ENCODE data around the gene NCAM2. TPM values are rescaled to one million over a fixed set of nuclear protein-coding genes. Genes with fewer than 3 reads are reported as not detected.

NCAM2 gene
- total RNA-seq, 1 experiment from 2014 or later, result not detected

GRCh38 chr21:21199342-21200102, 201.3 kb downstream of the NCAM2 start:
- Histone ChIP-seq H3K27me3 (ENCODE audit: insufficient read depth, low read length) (no peaks in the 10 kb centered on the region), H3K9me2 (ENCODE audit: insufficient read depth) (no peaks in the 10 kb centered on the region), H3K9me3 (ENCODE audit: control insufficient read depth in 1 of 2, insufficient read depth in 1 of 2, low read depth in 1 of 2, low read length in 2 of 2) (peaks cover 8 to 33% of the 10 kb centered on the region in 2 experiments; a peak in 3 of 4 replicates), H3K4me2 (ENCODE audit: low read length) (no peak overlapping the region), H3K4me1 (ENCODE audit: control insufficient read depth in 1 of 2, insufficient read depth in 2 of 2, low read length in 2 of 2) (no peaks in the 10 kb centered on the region), H3K36me3 (ENCODE audit: control insufficient read depth in 1 of 2, insufficient read depth in 2 of 2, low read length in 2 of 2) (no peaks in the 10 kb centered on the region), H3K9ac (ENCODE audit: low read length) (no peak overlapping the region), H2AFZ (ENCODE audit: low read depth, low read length, poor library complexity, severe bottlenecking) (no peak overlapping the region), H4K20me1 (ENCODE audit: insufficient read depth) (no peaks in the 10 kb centered on the region), H3K27ac (ENCODE audit: low read depth, low read length) (no peak overlapping the region), H3K79me2 (ENCODE audit: insufficient read depth, low read length) (no peaks in the 10 kb centered on the region), H3K4me3 (replicated peaks in 1 of 2; ENCODE audit: low read depth in 1 of 2, low read length in 2 of 2) (no peak overlapping the region)
- ChIA-PET CTCF (no interaction called here), POLR2A (no interaction called here), RAD21 (ENCODE audit: low non-redundant PET in 1 of 2, low total read pairs in 2 of 2, uncharacterized antibody in 2 of 2, unreplicated experiment in 2 of 2) (no interaction called here)
- intact Hi-C loops (cut with micrococcal nuclease), result no loop called here
- no peak for DNase-seq (ENCODE audit: low read depth, low spot score)
- TF ChIP-seq MAX (IDR thresholded peaks at IDR 0.05), result no peak
- TF ChIP-seq CEBPB (IDR thresholded peaks at IDR 0.05; ENCODE audit: low read depth), result no peak
- no peak for TF ChIP-seq ATF3 (IDR thresholded peaks at IDR 0.05)
- TF ChIP-seq ZBTB33 (IDR thresholded peaks at IDR 0.05; ENCODE audit: extremely low read depth, insufficient replicate concordance, low read length), result no peak
- no peak for TF ChIP-seq JUND (IDR thresholded peaks at IDR 0.05)
- TF ChIP-seq EZH2phosphoT487 (IDR thresholded peaks at IDR 0.05; ENCODE audit: borderline replicate concordance), result no peak
- no peak for TF ChIP-seq SP1 (IDR thresholded peaks at IDR 0.05; ENCODE audit: low read depth)
- no peak for TF ChIP-seq POLR2A (IDR thresholded peaks at IDR 0.05; ENCODE audit: borderline replicate concordance, extremely low read depth, insufficient read depth, insufficient read length)
- TF ChIP-seq SIN3A (IDR thresholded peaks at IDR 0.05; ENCODE audit: low read depth), result no peak
- no peak for TF ChIP-seq FOSL1 (IDR thresholded peaks at IDR 0.05; ENCODE audit: low read depth)
- no peak for TF ChIP-seq EGR1 (IDR thresholded peaks at IDR 0.05; ENCODE audit: low read depth)
- no peak for TF ChIP-seq CBX3 (IDR thresholded peaks at IDR 0.05; ENCODE audit: low read depth)
- TF ChIP-seq RAD21 (IDR thresholded peaks at IDR 0.05; ENCODE audit: low read depth), result no peak
- ATAC-seq, result no peak
- no TSS peak for BruUV-seq (replicated peaks)

Data from HCT116 (cell line).